ENCODE results near the gene CAPN8.

Gene CAPN8

GRCh38 chr1:223665592-223666312 is at the start of gene CAPN8:
Gene CAPN8 (minus strand): TSS chr1:223665701. CDS start chr1:223665646, 55 bp downstream.
- DNase-seq (ENCODE audit: low read depth): no peak
- TF ChIP-seq CTCF (conservative IDR thresholded peaks at IDR 0.05; ENCODE audit: low read depth, low read length): no peak
- no peak within 1 kb of the TSS for H3K4me3 ChIP-seq (ENCODE audit: low read length)

GRCh38 chr1:223714849-223715603 is 49.5 kb upstream of the CAPN8 start:
- H3K4me3 ChIP-seq (ENCODE audit: low read length): peak overlapping the region; percentile 92
- TF ChIP-seq CTCF (conservative IDR thresholded peaks at IDR 0.05; ENCODE audit: low read depth, low read length): peak; percentile 13
- peak; percentile 82 for DNase-seq (ENCODE audit: low read depth)

- H3K4me3 ChIP-seq (ENCODE audit: low read length): peak overlapping the region; percentile 92
- no peak for TF ChIP-seq CTCF (conservative IDR thresholded peaks at IDR 0.05; ENCODE audit: low read depth, low read length)
Measured at GRCh38 chr1:223714421-223714724, 48.9 kb upstream of the CAPN8 start.

GRCh38 chr1:223713546-223714420 is 48.3 kb upstream of the CAPN8 start:
- H3K4me3 ChIP-seq (ENCODE audit: low read length): peak overlapping the region; percentile 92
- no peak for DNase-seq (ENCODE audit: low read depth)
- no peak for TF ChIP-seq CTCF (conservative IDR thresholded peaks at IDR 0.05; ENCODE audit: low read depth, low read length)

More at GRCh38 chr1:223714421-223714724, 48.9 kb upstream of the CAPN8 start:
- DNase-seq (ENCODE audit: low read depth): no peak

- no peak for DNase-seq (ENCODE audit: low read depth)
- TF ChIP-seq CTCF (conservative IDR thresholded peaks at IDR 0.05; ENCODE audit: low read depth, low read length): no peak
- H3K4me3 ChIP-seq (ENCODE audit: low read length): peak overlapping the region; percentile 92
Measured at GRCh38 chr1:223712850-223713474, 47.5 kb upstream of the CAPN8 start.

- peak; percentile 57 for DNase-seq (ENCODE audit: low read depth)
Measured at GRCh38 chr1:223712194-223712849, 46.8 kb upstream of the CAPN8 start, which contains the start of gene CAPN2. Gene CAPN2 (plus strand): TSS chr1:223712539. CDS start chr1:223712641, 102 bp downstream.

More at GRCh38 chr1:223712194-223712849, 46.8 kb upstream of the CAPN8 start, which contains the start of gene CAPN2:
- peak within 1 kb of the TSS; percentile 92 for H3K4me3 ChIP-seq (ENCODE audit: low read length)
- peak; percentile 48 for TF ChIP-seq CTCF (conservative IDR thresholded peaks at IDR 0.05; ENCODE audit: low read depth, low read length)
